Prostate gland (tissue), 2 donors: ENCODE data around the gene C1GALT1. TPM values are rescaled to one million over a fixed set of nuclear protein-coding genes. Genes with fewer than 3 reads are reported as not detected.
"Not testable (repeated sequence)": the region's sequence is repeated elsewhere in the genome, so short reads cannot be mapped to it uniquely, and the experiment has no call there.

Source experiments
- DNase-seq: peaks from one replicate; pipeline ENCODE4 v3.0.0-alpha.2; 2019; ENCODE audit warnings: low spot score
- H3K27ac ChIP-seq, 2 donors: fragments of 200-600 bp; sonication (generic); 2 replicates each; pipeline ENCODE4 v1.5.1; 2017 to 2019
- H3K27me3 ChIP-seq: fragments of 200-600 bp; sonication (generic); replicated peaks from 2 replicates; pipeline ENCODE4 v1.5.1; 2019; ENCODE audit not compliant: insufficient read depth
- H3K36me3 ChIP-seq, 2 donors: fragments of 200-600 bp; sonication (generic); 1 replicate in 1 of 2; 2 replicates in 1 of 2; pipeline versions ENCODE4 v1.5.1 to v1.8.1; 2017 to 2019
- H3K4me1 ChIP-seq: fragments of 200-600 bp; sonication (generic); replicated peaks from 2 replicates; pipeline ENCODE4 v1.5.1; 2019
- H3K4me3 ChIP-seq, 2 donors: fragments of 200-600 bp; sonication (generic); 2 replicates each; pipeline ENCODE4 v1.5.1; 2017 to 2019
- H3K9me3 ChIP-seq: fragments of 200-600 bp; sonication (generic); 2 replicates; pipeline ENCODE4 v1.5.1; 2017
- CTCF ChIP-seq, 4 experiments: fragments of 200-600 bp in 2 of 4; fragments of 450-650 bp in 2 of 4; sonication (generic) in 2 of 4; IDR thresholded peaks; 1 replicate in 3 of 4; 2 replicates in 1 of 4; pipeline ENCODE4 v1.5.1; 2016 to 2019; ENCODE audit warnings: antibody characterized with exemption in 4 of 4, mild to moderate bottlenecking in 2 of 4, moderate library complexity in 2 of 4
- POLR2A ChIP-seq: fragments of 450-650 bp; IDR thresholded peaks from one replicate; pipeline ENCODE4 v1.6.1; 2016; ENCODE audit warnings: antibody characterized with exemption, mild to moderate bottlenecking
- POLR2AphosphoS5 ChIP-seq: sonication (generic); formaldehyde crosslinking; IDR thresholded peaks from one replicate; pipeline ENCODE4 v1.6.1; 2017; ENCODE audit warnings: antibody characterized with exemption
- WGBS: methylation state at CpG from one replicate; pipeline ENCODE4 v1.1.5; 2018; 5-methylcytosine and 5-hydroxymethylcytosine counted together
- intact Hi-C: fragments of 100-400 bp; cut with DNase I; formaldehyde crosslinking; loops from one replicate; pipeline ENCODE4 v1.14.2; 2022
- total RNA-seq, 2 donors: library from RNA; depleted of rRNA; stranded (reverse); fragments of >200 nt; gene quantifications; one replicate each; pipeline ENCODE4 v1.1.0, GENCODE V29; 2016

C1GALT1 gene
- total RNA-seq, 2 donors from 2014 or later, result 16.1 to 16.8 TPM

GRCh38 chr7:7188091-7188490, 5.7 kb downstream of the C1GALT1 start:
- H3K4me3 ChIP-seq, result no peak overlapping the region
- no peaks in the 10 kb centered on the region for H3K36me3 ChIP-seq
- no peaks in the 10 kb centered on the region for H3K27me3 ChIP-seq
- H3K4me1 ChIP-seq, result no peaks in the 10 kb centered on the region
- no peak overlapping the region for H3K27ac ChIP-seq
- no peak for DNase-seq
- intact Hi-C loops, result loop anchor here (10.0 kb wide), 1 partner anchor 377 kb away; the partner anchor contains the start of gene MIOS
- TF ChIP-seq CTCF (IDR thresholded peaks at IDR 0.05), result no peak
- no peak for TF ChIP-seq POLR2A
- no peak for TF ChIP-seq POLR2AphosphoS5
- no peaks in the 10 kb centered on the region for H3K9me3 ChIP-seq

- H3K36me3 ChIP-seq, result no peaks in the 10 kb centered on the region
- 95% methylated on average over 4 of the region's 4 CpGs for WGBS
- intact Hi-C loops, result loop anchor here (10.0 kb wide), 1 partner anchor 376 kb away; the partner anchor contains the start of gene MIOS
- H3K4me3 ChIP-seq, result no peak overlapping the region
- no peak for DNase-seq
- no peaks in the 10 kb centered on the region for H3K9me3 ChIP-seq
- H3K4me1 ChIP-seq, result no peaks in the 10 kb centered on the region
- no peak overlapping the region for H3K27ac ChIP-seq
- H3K27me3 ChIP-seq, result no peaks in the 10 kb centered on the region
- TF ChIP-seq POLR2A (no peak), CTCF (IDR thresholded peaks at IDR 0.05) (no peak), POLR2AphosphoS5 (no peak)
Observed at GRCh38 chr7:7188742-7189141, 6.4 kb downstream of the C1GALT1 start.

GRCh38 chr7:7190142-7190541, 7.8 kb downstream of the C1GALT1 start:
- WGBS, result 68% methylated on average over 5 of the region's 5 CpGs
- Histone ChIP-seq H3K27ac (no peak overlapping the region), H3K4me3 (no peak overlapping the region), H3K27me3 (no peaks in the 10 kb centered on the region), H3K36me3 (no peaks in the 10 kb centered on the region), H3K4me1 (no peaks in the 10 kb centered on the region), H3K9me3 (no peaks in the 10 kb centered on the region)
- TF ChIP-seq CTCF (IDR thresholded peaks at IDR 0.05) (no peak), POLR2AphosphoS5 (no peak), POLR2A (no peak)
- intact Hi-C loops, result no loop called here
- DNase-seq, result no peak

- H3K27me3 ChIP-seq, result no peaks in the 10 kb centered on the region
- WGBS, result 97% methylated on average over 1 of the region's 1 CpG
- no peak for DNase-seq
- no peaks in the 10 kb centered on the region for H3K36me3 ChIP-seq
- intact Hi-C loops, result no loop called here
- H3K27ac ChIP-seq, result no peak overlapping the region
- no peaks in the 10 kb centered on the region for H3K4me1 ChIP-seq
- H3K4me3 ChIP-seq, result no peak overlapping the region
- TF ChIP-seq CTCF (IDR thresholded peaks at IDR 0.05) (no peak), POLR2AphosphoS5 (no peak)
- H3K9me3 ChIP-seq, result no peaks in the 10 kb centered on the region
Observed at GRCh38 chr7:7191137-7191536, 8.8 kb downstream of the C1GALT1 start.

- H3K4me3 ChIP-seq, H3K36me3 ChIP-seq, H3K27me3 ChIP-seq, H3K9me3 ChIP-seq, DNase-seq, H3K27ac ChIP-seq, intact Hi-C loops, H3K4me1 ChIP-seq: not testable (repeated sequence)
- WGBS, result 86% methylated on average over 4 of the region's 4 CpGs
Observed at GRCh38 chr7:7192798-7193788, 10.7 kb downstream of the C1GALT1 start.

GRCh38 chr7:7199592-7199991, 17.2 kb downstream of the C1GALT1 start:
- H3K9me3 ChIP-seq, H3K4me1 ChIP-seq, H3K27me3 ChIP-seq, DNase-seq, H3K4me3 ChIP-seq, H3K36me3 ChIP-seq, intact Hi-C loops, H3K27ac ChIP-seq: not testable (repeated sequence)
- 97% methylated on average over 3 of the region's 3 CpGs for WGBS

GRCh38 chr7:7200255-7200654, 17.9 kb downstream of the C1GALT1 start:
- H3K4me3 ChIP-seq, DNase-seq, H3K27ac ChIP-seq, H3K36me3 ChIP-seq, H3K4me1 ChIP-seq, H3K9me3 ChIP-seq, intact Hi-C loops, H3K27me3 ChIP-seq: not testable (repeated sequence)
- 94% methylated on average over 3 of the region's 3 CpGs for WGBS
